Activated CD4-positive, CD25-positive, alpha-beta regulatory T cell treated with anti-CD3 and anti-CD28 coated beads, Interleukin-2, amount 50 U/mL, for 72 hours (primary cell): ENCODE measurements around the gene ADPGK.
"Not testable (repeated sequence)": the region's sequence is repeated elsewhere in the genome, so short reads cannot be mapped to it uniquely, and the experiment has no call there.

Experiments used
- DNase-seq: peaks from one replicate; pipeline ENCODE4 v3.0.0; 2021

ADPGK gene

DNA sequence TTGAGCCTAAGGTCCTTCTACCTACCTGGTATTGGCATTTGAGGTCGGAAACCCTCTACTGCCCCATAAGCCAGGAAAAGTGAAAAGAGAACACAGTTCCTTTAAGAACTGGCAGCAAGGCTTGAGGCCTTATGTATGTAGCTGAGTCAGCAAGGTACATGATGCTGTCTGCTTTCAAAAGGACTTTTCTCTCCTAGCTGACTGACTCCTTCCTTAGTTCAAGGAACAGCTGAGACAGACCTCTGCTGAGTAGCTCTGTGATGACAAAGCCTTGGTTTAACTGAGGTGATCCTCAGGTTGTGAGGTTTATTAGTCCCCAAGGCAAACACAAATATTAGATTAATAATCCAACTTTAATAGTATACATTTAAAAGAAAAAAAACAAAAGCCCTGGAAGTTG lies 45.8 kb downstream of the ADPGK start:
- DNase-seq: no peak

DNA sequence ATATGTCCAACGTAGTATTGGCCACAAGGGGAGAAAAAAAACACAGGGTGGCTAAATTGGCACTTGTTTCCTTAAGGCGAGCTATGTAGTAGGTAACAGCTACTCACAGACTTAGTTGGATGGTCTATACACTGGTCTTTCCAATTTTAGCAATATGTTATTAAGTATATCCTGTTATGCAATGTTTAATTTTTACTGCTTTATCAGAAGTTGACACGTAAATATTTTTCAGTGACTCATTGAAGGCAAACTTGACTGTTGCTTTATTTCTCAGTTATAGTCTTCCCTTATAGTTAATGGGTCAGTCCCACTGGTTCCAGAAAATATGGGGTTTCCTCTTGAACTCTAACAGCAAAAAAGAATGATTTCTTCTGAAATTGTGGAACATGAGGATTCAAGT lies 46.5 kb downstream of the ADPGK start:
- DNase-seq: no peak

DNA sequence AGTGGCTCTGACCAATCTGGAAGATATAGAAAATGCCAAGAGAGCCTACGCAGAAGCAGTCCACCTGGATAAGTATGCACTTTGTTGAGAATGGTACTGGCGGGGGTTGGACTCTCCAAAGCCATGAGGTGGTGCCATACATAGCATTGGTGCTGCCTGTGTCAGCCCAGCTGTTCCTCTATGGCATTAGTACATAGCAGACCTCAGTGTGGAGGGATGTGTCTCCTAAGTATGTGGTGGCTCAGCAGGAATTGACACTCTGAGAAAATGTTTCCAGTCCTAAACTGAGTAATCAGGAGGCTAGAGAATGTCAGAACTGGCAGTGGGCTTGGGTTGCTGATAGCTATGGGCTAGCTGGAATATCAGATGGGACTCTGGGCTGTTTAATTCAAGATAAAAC lies 48.4 kb downstream of the ADPGK start:
- no peak for DNase-seq

DNA sequence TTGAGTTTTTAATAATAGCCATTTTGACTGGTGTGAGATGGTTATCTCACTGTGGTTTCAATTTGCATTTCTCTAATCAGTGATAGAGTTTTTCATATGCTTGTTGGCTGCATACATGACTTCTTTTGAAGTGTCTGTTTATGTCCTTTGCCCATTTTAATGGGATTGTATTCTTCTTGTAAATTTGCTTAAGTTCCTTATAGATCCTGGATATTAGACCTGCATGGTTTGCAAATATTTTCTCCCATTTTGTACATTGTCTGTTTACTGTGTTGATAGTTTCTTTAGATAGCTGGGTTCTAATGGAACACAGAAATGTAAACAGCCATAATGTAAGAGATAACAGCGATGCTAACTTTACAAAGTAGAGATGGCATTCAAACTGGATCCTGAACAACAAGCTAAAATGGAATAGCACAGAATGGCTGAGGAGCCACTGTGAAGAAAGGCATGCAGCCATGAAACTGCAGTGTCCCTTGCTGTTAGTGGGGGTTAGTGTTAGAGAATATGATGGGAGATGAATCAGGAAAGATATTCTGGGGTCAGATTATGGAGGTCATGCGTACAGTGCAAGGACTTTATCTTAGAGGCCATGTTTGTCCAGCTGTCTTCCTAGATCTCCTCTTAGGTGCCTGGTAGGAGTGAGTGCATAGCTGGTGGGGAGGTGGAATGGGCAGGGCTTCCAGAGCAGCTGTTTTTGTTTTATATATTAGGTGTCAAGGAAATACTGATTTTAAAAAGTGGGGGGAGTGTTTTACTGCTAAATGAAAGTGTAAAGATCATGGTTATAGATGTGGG lies 49.4 kb downstream of the ADPGK start:
- DNase-seq: no peak

DNA sequence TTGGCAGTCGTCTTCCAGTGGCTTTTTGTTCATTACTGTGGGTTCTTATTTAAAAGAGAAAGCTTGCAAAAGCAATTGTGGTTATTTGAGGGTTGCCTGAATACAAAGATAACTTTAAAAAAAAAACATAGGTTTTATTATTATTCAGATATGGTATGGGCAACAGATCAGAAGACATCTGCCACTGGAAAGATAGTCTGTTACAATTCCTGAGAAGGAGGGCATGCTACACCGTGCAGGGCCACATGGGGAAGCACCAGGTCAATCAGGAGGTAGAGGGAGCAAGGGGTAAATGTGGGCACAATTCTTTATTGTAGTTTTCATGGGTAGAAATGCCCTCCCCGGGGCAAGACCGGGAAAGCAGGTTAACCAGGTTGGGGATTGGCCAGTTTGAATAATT lies 51.0 kb downstream of the ADPGK start:
- no peak for DNase-seq

DNA sequence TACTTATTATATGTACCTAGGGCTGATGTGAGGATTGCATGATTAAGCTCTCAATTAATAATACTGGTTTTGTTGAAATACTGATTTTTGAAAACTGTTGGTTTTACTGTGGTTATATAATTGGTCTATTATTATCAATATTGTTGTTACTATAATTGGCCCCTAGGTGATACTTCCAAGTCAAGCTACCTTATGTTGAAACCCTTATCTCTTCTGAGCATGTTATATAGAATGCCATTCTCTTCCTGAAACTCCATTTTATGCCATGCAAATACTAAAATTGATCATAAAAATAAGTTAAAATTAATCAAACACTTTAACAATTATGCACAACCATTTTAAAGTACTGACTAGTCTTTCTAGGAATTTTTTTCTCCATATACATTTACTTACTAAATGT lies 51.5 kb downstream of the ADPGK start:
- DNase-seq: no peak

DNA sequence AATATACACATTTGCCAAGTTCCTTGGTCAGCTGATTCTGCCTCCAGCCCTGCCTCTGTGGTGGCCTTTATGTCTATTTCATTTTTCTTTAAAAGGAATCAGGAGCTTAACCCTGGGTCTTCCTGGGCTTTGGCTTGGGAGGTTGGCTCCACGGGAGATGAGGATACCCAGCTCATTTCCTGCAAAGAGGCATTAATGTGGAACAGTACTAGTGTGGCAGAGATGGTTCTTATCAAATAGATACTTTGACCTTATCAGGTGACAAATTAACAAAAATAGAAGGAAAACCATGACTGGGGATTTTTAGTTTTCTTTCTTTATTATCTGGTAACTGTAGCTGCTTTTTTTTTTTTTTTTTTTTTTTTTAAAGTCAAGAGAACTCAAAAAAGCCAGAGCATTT lies 54.7 kb downstream of the ADPGK start:
- no peak for DNase-seq

DNA sequence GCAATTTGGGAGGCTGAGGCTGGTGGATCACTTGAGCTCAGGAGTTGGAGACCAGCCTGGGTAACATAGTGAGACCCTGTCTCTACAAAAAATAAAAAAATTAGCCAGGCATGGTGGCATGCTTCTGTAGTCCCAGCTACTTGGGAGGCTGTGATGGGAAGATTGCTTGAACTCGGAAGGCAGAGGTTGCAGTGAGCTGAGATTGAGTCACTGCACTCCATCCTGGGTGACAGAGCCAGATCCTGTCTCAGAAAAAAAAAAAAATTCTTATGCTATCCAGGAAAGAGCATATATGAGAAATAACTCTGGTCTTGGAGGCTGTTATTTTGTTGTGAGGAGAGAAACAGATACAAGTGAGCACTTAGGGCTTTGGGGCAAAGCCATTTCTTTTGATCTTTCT lies 55.3 kb downstream of the ADPGK start:
- not testable (repeated sequence) for DNase-seq

DNA sequence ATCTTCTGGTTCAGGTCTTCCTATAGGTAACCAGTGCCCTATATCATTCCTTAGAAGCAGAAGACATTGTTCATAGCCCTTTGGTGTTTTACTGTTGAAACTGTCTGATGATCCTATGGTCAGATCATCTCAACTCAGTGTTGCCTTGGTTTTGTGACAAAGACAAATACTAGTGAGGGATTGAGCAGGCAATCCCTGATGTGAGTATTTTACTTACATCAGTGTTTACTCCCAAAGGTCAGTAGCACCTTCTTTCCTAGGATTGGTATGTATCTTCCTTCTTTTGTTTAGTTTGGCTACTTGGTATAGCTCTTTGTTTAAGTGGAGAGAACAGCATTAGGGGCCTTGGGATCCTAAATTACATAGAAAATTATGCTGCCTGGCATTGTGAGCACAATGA lies 56.4 kb downstream of the ADPGK start:
- no peak for DNase-seq

DNA sequence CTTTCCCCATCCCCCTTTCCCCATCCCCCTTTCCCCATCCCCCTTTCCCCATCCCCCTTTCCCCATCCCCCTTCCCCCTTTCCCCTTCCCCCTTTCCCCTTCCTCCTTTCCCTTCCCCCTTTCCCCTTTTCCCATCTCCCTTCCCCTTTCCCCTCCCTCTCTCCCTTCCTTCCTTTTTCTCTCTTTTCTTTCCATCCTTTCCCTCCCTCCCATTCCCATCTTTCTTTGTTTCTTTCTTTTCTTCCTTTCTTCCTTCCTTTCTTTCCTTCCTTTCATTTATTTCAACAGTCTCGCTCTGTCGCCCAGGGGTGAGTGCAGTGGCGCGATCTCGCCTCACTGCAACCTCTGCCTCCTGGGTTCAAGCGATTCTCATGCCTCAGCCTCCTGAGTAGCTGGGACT lies 57.7 kb downstream of the ADPGK start:
- DNase-seq: not testable (repeated sequence)

DNA sequence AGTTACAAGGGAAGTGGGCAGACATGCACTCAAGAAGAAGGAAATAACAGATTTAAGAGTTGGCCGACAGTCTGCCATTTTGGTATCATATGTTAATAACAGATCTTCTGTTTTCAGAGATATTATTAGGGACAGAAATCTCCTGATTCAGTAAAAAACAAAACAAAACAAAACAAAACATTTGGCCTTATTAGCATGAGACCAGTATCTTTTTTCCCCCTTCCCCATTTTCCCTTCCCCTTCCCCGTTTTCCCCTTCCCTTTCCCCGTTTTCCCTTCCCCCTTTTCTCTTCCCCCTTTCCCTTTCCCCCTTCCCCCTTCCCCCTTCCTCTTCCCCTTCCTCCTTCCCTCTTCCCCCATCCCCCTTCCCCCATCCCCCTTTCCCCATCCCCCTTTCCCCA lies 58.1 kb downstream of the ADPGK start:
- DNase-seq: no peak

DNA sequence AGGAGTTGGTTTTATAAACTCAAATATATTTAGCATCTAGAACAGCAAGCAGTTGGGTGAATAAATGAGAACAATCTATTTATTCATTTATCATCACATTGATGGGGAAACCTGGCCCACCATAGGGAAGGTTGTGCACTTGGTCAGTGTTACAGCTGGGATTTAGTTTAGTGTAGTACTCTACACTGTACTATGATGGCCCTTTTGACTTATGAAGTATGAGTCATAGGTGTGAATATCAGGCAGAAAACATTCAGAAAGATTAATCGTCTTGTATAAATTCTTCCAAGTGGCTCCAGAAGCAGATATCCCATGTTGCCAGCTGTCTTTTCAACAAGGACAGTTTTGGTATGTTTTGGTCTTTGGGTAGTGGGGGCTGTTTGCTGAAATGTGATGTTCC lies 59.5 kb downstream of the ADPGK start:
- no peak for DNase-seq

DNA sequence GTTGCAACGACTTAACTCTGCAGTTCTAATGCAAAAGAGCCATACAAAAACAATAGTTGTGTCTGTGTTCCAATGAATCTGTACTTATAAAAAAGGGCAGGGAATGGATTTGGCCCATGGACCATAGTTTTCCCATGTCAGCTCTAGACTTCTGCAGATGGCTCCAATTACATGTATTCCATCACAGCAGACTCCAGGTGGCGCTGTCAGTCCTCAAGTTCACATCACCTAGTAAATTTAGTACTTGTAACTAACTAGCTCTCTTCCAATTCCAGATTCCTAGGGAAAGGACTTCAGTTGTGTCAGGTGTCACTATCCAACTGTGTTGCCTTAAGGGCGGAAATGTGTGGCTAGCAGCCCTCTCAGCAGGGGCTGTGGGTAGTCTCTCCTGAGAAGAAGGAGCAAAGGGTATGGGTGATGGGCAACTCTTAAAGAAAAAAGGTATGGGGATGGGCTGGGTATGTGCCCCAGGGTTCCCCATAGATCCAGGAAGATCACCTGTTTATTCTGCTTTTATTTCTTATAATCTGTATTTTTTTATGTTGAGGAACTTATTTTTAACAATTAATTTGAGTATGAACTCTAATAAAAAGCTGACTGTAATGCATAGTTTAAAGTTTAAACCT lies 61.4 kb downstream of the ADPGK start:
- DNase-seq: peak; percentile 59

DNA sequence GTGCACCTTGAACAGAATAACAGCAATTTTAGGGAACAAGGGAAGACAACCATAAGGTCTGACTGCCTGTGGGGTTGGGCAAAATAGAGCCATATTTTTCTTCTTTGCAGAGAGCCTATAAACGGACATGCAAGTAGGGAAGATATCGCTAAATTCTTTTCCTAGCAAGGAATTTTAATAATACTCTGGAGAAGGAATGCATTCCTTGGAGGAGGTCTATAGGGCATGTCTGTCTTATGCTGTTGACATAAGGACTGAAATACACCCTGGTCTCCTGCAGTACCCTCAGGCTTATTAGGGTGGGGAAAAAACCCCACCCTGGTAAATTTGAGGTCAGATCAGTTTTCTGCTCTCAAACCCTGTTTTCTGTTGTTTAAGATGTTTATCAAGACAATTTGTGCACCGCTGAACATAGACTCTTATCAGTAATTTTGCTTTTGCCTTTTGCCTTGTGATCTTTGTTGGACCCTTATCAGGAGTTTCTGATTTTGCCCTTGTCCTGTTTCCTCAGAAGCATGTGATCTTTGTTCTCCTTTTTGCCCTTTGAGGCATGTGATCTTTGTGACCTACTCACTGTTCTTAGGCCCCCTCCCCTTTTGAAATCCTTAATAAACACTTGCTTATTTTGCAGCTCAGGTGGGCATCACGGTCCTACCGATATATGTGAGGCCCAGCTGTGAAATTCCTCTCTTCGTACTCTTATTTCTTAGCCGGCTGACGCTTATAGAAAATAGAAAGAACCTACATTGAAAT lies 74.8 kb downstream of the ADPGK start:
- not testable (repeated sequence) for DNase-seq

DNA sequence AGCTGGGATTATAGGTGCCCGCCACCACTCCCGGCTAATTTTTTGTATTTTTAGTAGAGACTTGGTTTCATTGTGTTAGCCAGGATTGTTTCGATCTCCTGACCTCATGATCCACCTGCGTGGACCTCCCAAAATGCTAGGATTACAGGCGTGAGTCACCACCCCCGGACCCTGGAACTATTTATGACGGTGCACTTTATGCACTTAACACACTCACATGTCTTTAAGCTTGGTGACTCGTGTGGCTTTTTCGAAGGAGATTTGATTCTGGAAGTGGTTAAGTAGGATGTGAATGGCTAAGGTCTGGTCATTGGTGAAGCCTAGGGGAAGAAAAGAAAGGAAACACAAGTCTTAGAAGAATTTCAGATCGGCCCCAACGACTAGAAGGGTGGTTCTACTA lies 77.3 kb downstream of the ADPGK start:
- DNase-seq: no peak
